Middle frontal gyrus (tissue), 1 donor: Measurements from ENCODE around the gene CDIP1.

Experiments used
- DNase-seq: peaks from one replicate; pipeline ENCODE4 v3.0.0-alpha.2; 2015; ENCODE audit warnings: low spot score; ENCODE audit errors: extremely low spot score

Gene CDIP1

GRCh38 chr16:4494746-4495490 lies 43.7 kb downstream of the CDIP1 start:
- DNase-seq, result no peak

- no peak for DNase-seq
Measured at GRCh38 chr16:4491898-4492297, 46.7 kb downstream of the CDIP1 start.

GRCh38 chr16:4489030-4489429 lies 49.5 kb downstream of the CDIP1 start:
- no peak for DNase-seq

GRCh38 chr16:4488499-4488967 lies 50.0 kb downstream of the CDIP1 start:
- DNase-seq, result no peak

- no peak for DNase-seq
Measured at GRCh38 chr16:4487955-4488498, 50.5 kb downstream of the CDIP1 start.

GRCh38 chr16:4486126-4486893 lies 52.3 kb downstream of the CDIP1 start:
- DNase-seq, result no peak

GRCh38 chr16:4481963-4482362 lies 56.6 kb downstream of the CDIP1 start:
- no peak for DNase-seq

GRCh38 chr16:4481526-4481925 lies 57.0 kb downstream of the CDIP1 start:
- no peak for DNase-seq

GRCh38 chr16:4477966-4478365 lies 60.6 kb downstream of the CDIP1 start:
- DNase-seq, result no peak

GRCh38 chr16:4475880-4476788 lies 62.4 kb downstream of the CDIP1 start, which contains the start of gene HMOX2:
Gene HMOX2, plus strand, starts transcription at chr16:4476398. Its CDS starts 29,127 bp downstream, at chr16:4505525.
- peak; percentile 88 for DNase-seq

- DNase-seq, result no peak
Measured at GRCh38 chr16:4474192-4474961, 64.2 kb downstream of the CDIP1 start, which contains the start of gene NMRAL1. Gene NMRAL1, minus strand, starts transcription at chr16:4474625. Its CDS starts 493 bp downstream, at chr16:4474132.

- no peak for DNase-seq
Measured at GRCh38 chr16:4472880-4473279, 65.7 kb downstream of the CDIP1 start.

GRCh38 chr16:4471869-4472268 lies 66.7 kb downstream of the CDIP1 start:
- DNase-seq, result no peak

GRCh38 chr16:4468972-4469371 lies 69.6 kb downstream of the CDIP1 start:
- no peak for DNase-seq

GRCh38 chr16:4467916-4468315 lies 70.7 kb downstream of the CDIP1 start:
- no peak for DNase-seq

GRCh38 chr16:4465977-4466779 lies 72.4 kb downstream of the CDIP1 start:
- DNase-seq, result no peak

GRCh38 chr16:4463522-4464163 lies 74.9 kb downstream of the CDIP1 start:
- no peak for DNase-seq

GRCh38 chr16:4461250-4462085 lies 77.1 kb downstream of the CDIP1 start:
- DNase-seq, result no peak
